GM12872 (cell line): Measurements from ENCODE around the gene ABLIM2.

ENCODE experiments used
- CTCF ChIP-seq: IDR thresholded peaks from 3 replicates; pipeline ENCODE4 v1.5.1; 2011; ENCODE audit warnings: low read depth, mild to moderate bottlenecking, low read length, moderate library complexity; ENCODE audit not compliant: insufficient read depth

The ABLIM2 gene

DNA sequence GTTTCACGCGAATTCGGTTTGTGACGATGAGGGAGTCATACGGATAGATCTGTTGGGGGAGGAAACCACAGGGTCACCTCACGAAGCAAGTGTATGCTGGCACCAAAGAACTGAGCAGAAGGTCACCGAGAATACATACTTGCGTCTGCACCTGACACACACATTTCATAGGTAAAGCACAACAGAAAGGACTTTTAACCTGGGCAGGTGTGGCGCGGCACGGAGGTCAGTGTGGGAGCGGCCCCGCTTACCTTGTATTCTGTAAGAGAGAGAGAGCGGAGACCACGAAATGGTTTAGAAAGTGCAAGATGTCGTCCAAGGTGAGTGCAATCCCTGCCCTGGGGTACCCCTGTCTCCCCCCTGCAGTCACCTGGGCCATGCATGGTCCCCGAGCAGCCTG, 175.3 kb downstream of the ABLIM2 start:
- TF ChIP-seq CTCF = no peak

DNA sequence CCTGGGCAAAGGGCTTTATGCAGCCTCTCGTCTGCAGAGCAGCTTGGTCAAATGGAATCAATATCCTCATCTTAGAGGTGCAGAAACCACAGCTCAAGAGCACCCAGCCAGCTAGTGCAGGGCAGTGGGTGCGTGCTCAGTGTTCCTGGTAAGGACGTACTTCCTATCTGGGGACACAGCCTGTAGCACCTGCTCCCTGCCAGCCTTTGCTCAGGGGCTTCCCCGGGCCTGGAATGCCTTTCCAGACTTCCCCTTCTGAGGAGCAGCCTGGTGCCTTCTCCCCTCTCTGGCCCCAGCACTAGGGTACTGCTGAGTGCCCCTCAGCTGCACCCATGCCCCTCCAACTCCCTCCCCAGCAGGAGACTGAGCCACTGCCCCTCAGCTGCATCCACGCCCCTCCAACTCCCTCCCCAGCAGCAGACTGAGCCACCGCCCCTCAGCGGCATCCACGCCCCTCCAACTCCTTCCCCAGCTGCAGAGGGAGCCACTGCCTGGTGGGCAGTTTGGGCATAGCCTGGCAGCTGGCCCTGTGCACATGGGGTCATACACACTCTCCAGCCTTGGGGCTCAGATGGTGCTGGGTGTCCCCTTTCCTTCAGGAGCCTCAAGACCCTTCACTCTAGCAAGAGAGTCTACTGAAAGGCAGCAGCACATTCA, 176.7 kb downstream of the ABLIM2 start:
- TF ChIP-seq CTCF = no peak

GRCh38 chr4:7980036-7980435, 178.6 kb downstream of the ABLIM2 start:
- TF ChIP-seq CTCF = no peak

GRCh38 chr4:7979652-7979968, 179.0 kb downstream of the ABLIM2 start:
- TF ChIP-seq CTCF = no peak

DNA sequence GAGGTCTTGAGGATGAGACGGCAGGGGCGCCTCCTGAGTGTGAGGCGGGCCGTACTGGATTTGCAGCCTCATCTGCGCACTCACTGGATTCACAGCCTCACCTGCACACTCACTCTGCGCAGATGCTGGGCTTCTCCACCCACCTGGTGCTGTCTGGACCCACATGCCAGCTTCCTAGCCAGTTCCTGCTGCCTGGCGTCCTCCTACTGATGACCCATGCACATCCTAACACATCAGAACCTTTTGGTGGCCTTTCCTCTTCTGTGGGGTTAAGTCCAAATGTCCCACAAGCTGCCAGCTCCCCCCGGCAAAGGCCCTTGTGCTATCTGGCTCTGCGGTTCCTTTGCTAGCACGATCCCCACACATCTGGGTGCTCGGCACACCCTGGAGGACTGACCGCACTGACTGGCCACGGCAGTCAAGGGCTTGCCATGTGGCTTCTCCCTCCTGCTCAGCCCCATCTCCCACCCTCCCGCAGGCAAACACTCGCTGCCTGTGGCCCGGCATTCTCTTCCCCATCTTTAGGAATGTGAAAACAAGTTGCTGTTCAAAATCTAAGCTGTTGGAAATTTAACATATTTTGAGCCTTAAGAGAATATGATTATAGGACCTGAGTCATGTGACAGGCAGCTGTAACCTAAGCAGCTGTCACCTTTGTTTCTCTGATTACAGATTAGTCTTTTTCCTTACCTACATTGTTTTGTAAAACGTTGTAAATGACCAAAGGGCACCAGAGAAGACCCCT, 179.5 kb downstream of the ABLIM2 start:
- no peak for TF ChIP-seq CTCF

DNA sequence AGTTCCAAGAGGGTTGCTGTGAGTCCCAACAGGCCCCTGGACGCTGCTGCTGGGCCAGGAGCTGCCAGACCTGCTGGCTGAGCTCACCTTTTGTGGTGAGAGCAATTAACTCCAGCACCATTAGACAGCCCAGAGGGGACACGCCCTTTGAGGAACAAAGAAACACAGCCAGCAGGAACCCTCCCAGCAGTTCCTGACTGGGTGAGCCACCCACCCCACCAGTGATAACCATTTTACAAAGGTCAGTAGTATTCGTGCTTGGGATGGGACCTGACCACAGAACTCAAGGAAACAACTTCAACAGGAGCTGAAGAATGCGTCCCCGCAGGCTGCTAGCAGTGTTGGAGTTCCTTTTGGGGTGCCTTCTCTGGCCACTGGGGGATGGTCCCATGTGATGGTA, 180.1 kb downstream of the ABLIM2 start:
- TF ChIP-seq CTCF = no peak

DNA sequence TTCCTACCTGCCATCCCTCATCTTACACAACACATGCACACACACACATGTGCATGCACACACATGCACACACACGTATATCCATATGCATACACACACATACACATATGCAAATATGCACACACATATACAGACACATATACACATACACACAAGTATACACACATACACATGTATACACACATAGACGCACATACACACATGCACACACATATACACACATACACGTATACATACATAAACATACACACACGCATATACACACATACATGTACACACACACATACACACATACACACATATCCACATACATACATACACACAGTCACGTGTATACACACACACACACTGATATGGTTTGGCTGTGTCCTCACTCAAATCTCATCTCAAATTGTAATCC, 182.0 kb downstream of the ABLIM2 start:
- TF ChIP-seq CTCF = no peak
